KMS-11 (cell line): ENCODE data around the gene UGCG.
"Not testable (repeated sequence)": the region's sequence is repeated elsewhere in the genome, so short reads cannot be mapped to it uniquely, and the experiment has no call there.

ENCODE experiments used
- H2AFZ ChIP-seq: fragments of 200-600 bp; sonication (generic); 2 replicates; pipeline ENCODE4 v1.6.1; 2016; ENCODE audit warnings: antibody characterized with exemption, mixed run types, low read depth
- H3K27ac ChIP-seq: fragments of 200-600 bp; sonication (generic); 2 replicates; pipeline ENCODE4 v1.6.1; 2016; ENCODE audit warnings: mild to moderate bottlenecking, mixed run types
- H3K27me3 ChIP-seq: fragments of 200-600 bp; sonication (generic); 2 replicates; pipeline ENCODE4 v1.6.1; 2017; ENCODE audit warnings: mild to moderate bottlenecking, low read depth, mixed run types, moderate library complexity; ENCODE audit not compliant: insufficient read depth
- H3K36me3 ChIP-seq: fragments of 200-600 bp; sonication (generic); 2 replicates; pipeline ENCODE4 v1.6.1; 2017; ENCODE audit warnings: mild to moderate bottlenecking, mixed run types; ENCODE audit not compliant: insufficient read depth
- H3K4me1 ChIP-seq: fragments of 200-600 bp; sonication (generic); 2 replicates; pipeline ENCODE4 v1.6.1; 2016; ENCODE audit warnings: mild to moderate bottlenecking, low read depth, mixed run types; ENCODE audit not compliant: poor library complexity, severe bottlenecking
- H3K4me2 ChIP-seq: fragments of 200-600 bp; sonication (generic); 2 replicates; pipeline ENCODE4 v1.7.0; 2016; ENCODE audit warnings: mild to moderate bottlenecking, mixed run types
- H3K4me3 ChIP-seq: fragments of 200-600 bp; sonication (generic); IDR thresholded peaks from 2 replicates; pipeline ENCODE4 v1.6.1; 2017; ENCODE audit warnings: low read depth, low read length, mixed read lengths; ENCODE audit not compliant: insufficient read depth
- H3K79me2 ChIP-seq: fragments of 200-600 bp; sonication (generic); 2 replicates; pipeline ENCODE4 v1.6.1; 2016; ENCODE audit warnings: low read depth, mixed run types; ENCODE audit not compliant: insufficient read depth
- H3K9ac ChIP-seq: fragments of 200-600 bp; sonication (generic); 2 replicates; pipeline ENCODE4 v1.6.1; 2016; ENCODE audit warnings: mild to moderate bottlenecking, mixed run types
- H4K20me1 ChIP-seq: fragments of 200-600 bp; sonication (generic); 2 replicates; pipeline ENCODE4 v1.6.1; 2016; ENCODE audit warnings: mild to moderate bottlenecking, mixed run types; ENCODE audit not compliant: insufficient read depth
- CTCF ChIP-seq: fragments of 200-600 bp; sonication (generic); conservative IDR thresholded peaks from 2 replicates; pipeline ENCODE4 v1.6.1; 2017; ENCODE audit warnings: low read depth, mild to moderate bottlenecking, antibody characterized with exemption, low read length, moderate library complexity, mixed read lengths

The UGCG gene

GRCh38 chr9:111959468-111960359, 63.1 kb downstream of the UGCG start:
- H3K4me2 ChIP-seq, result no peak overlapping the region
- no peak overlapping the region for H3K27ac ChIP-seq
- no peak for TF ChIP-seq CTCF
- H2AFZ ChIP-seq, result no peak overlapping the region
- H3K4me1 ChIP-seq, result no peaks in the 10 kb centered on the region
- H3K36me3 ChIP-seq, result no peaks in the 10 kb centered on the region
- no peaks in the 10 kb centered on the region for H4K20me1 ChIP-seq
- no peaks in the 10 kb centered on the region for H3K79me2 ChIP-seq
- H3K9ac ChIP-seq, result no peak overlapping the region
- no peaks in the 10 kb centered on the region for H3K27me3 ChIP-seq
- no peak overlapping the region for H3K4me3 ChIP-seq

- H3K27ac ChIP-seq, H2AFZ ChIP-seq, H3K36me3 ChIP-seq, H3K27me3 ChIP-seq, H4K20me1 ChIP-seq, H3K4me2 ChIP-seq, H3K79me2 ChIP-seq, H3K4me3 ChIP-seq, H3K9ac ChIP-seq, H3K4me1 ChIP-seq: not testable (repeated sequence)
Observed at GRCh38 chr9:111960485-111960884, 63.9 kb downstream of the UGCG start.

GRCh38 chr9:111961009-111961408, 64.4 kb downstream of the UGCG start:
- Histone ChIP-seq H2AFZ (no peak overlapping the region), H3K36me3 (no peaks in the 10 kb centered on the region), H3K27ac (no peak overlapping the region), H4K20me1 (no peaks in the 10 kb centered on the region), H3K79me2 (no peaks in the 10 kb centered on the region), H3K4me3 (no peak overlapping the region), H3K9ac (no peak overlapping the region), H3K4me1 (no peaks in the 10 kb centered on the region), H3K4me2 (no peak overlapping the region), H3K27me3 (no peaks in the 10 kb centered on the region)
- TF ChIP-seq CTCF, result no peak

GRCh38 chr9:111961575-111961974, 65.0 kb downstream of the UGCG start:
- TF ChIP-seq CTCF, result no peak
- no peak overlapping the region for H3K4me2 ChIP-seq
- no peaks in the 10 kb centered on the region for H3K36me3 ChIP-seq
- no peak overlapping the region for H3K9ac ChIP-seq
- H3K4me1 ChIP-seq, result no peaks in the 10 kb centered on the region
- no peak overlapping the region for H2AFZ ChIP-seq
- no peaks in the 10 kb centered on the region for H3K27me3 ChIP-seq
- H3K27ac ChIP-seq, result no peak overlapping the region
- H3K79me2 ChIP-seq, result no peaks in the 10 kb centered on the region
- H4K20me1 ChIP-seq, result no peaks in the 10 kb centered on the region
- no peak overlapping the region for H3K4me3 ChIP-seq

- Histone ChIP-seq H3K4me2 (no peak overlapping the region), H3K27me3 (no peaks in the 10 kb centered on the region), H3K4me3 (no peak overlapping the region), H3K79me2 (no peaks in the 10 kb centered on the region), H3K9ac (no peak overlapping the region), H3K4me1 (no peaks in the 10 kb centered on the region), H3K27ac (no peak overlapping the region), H2AFZ (no peak overlapping the region), H3K36me3 (no peaks in the 10 kb centered on the region), H4K20me1 (no peaks in the 10 kb centered on the region)
- no peak for TF ChIP-seq CTCF
Observed at GRCh38 chr9:111962021-111962420, 65.4 kb downstream of the UGCG start.
